ENCODE data around the gene HAL. TPM values are rescaled to one million over a fixed set of nuclear protein-coding genes. Genes with fewer than 3 reads are reported as not detected.
A peak's percentile ranks its signal among the peaks of the same experiment; 100 is the strongest.

The HAL gene
- total and polyA plus RNA-seq, 2 of the 8 experiments (the other 6 are each of a cell fraction or from before 2014, with no cell fraction given) = 0.12 to 0.17 TPM

- TF ChIP-seq KDM4A (IDR thresholded peaks at IDR 0.05; ENCODE audit: low read depth, low read length, severe bottlenecking) = no peak
- TF ChIP-seq KDM5A (IDR thresholded peaks at IDR 0.05; ENCODE audit: low read length) = no peak
- no peak for TF ChIP-seq SIN3A (conservative IDR thresholded peaks at IDR 0.05 in 1 of 2, IDR thresholded peaks at IDR 0.05 in 1 of 2; ENCODE audit: low read depth in 1 of 2, low read length in 2 of 2)
- TF ChIP-seq, protein P1, sequence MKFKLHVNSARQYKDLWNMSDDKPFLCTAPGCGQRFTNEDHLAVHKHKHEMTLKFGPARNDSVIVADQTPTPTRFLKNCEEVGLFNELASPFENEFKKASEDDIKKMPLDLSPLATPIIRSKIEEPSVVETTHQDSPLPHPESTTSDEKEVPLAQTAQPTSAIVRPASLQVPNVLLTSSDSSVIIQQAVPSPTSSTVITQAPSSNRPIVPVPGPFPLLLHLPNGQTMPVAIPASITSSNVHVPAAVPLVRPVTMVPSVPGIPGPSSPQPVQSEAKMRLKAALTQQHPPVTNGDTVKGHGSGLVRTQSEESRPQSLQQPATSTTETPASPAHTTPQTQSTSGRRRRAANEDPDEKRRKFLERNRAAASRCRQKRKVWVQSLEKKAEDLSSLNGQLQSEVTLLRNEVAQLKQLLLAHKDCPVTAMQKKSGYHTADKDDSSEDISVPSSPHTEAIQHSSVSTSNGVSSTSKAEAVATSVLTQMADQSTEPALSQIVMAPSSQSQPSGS (IDR thresholded peaks at IDR 0.05; ENCODE audit: low read length) = peak; percentile 69; the same call in 1 of the 2 replicates
- TF ChIP-seq TAF7 (optimal IDR thresholded peaks at IDR 0.05; ENCODE audit: borderline replicate concordance, low read depth, low read length) = no peak
- TF ChIP-seq EP300 (IDR thresholded peaks at IDR 0.05; ENCODE audit: borderline replicate concordance in 1 of 2, low read depth in 2 of 2, low read length in 2 of 2) = no peak
- TF ChIP-seq ZNF274 (IDR thresholded peaks at IDR 0.05; ENCODE audit: borderline replicate concordance, extremely low read depth, low read length) = no peak
- no peak for TF ChIP-seq POU5F1 (IDR thresholded peaks at IDR 0.05; ENCODE audit: low read depth, low read length)
- no peak for TF ChIP-seq CTBP2 (IDR thresholded peaks at IDR 0.05; ENCODE audit: borderline replicate concordance, insufficient read depth, insufficient read length, low read length)
- TF ChIP-seq JUN (IDR thresholded peaks at IDR 0.05; ENCODE audit: low read depth, low read length) = peak; percentile 32; the same call in 1 of the 2 replicates
- no peak for TF ChIP-seq CEBPB (IDR thresholded peaks at IDR 0.05; ENCODE audit: low read depth, low read length)
- TF ChIP-seq MAFK (IDR thresholded peaks at IDR 0.05; ENCODE audit: low read depth, low read length) = no peak
- TF ChIP-seq TEAD4 (IDR thresholded peaks at IDR 0.05; ENCODE audit: low read depth, low read length) = peak; percentile 89
- no peak for TF ChIP-seq BCL11A (IDR thresholded peaks at IDR 0.05; ENCODE audit: low read depth in 2 of 2, low read length in 2 of 2)
- no peak for TF ChIP-seq SP1 (IDR thresholded peaks at IDR 0.05; ENCODE audit: low read depth, low read length)
- TF ChIP-seq CBX8 (IDR thresholded peaks at IDR 0.05; ENCODE audit: borderline replicate concordance, low read depth, low read length) = no peak
- peak; percentile 11; the same call in 1 of the 2 replicates for TF ChIP-seq POLR2AphosphoS5 (IDR thresholded peaks at IDR 0.05; ENCODE audit: low read depth, low read length)
- TF ChIP-seq NRF1 (IDR thresholded peaks at IDR 0.05; ENCODE audit: low read depth, low read length) = no peak
- TF ChIP-seq SRF (IDR thresholded peaks at IDR 0.05; ENCODE audit: low read depth, low read length) = no peak
- TF ChIP-seq RBBP5 (IDR thresholded peaks at IDR 0.05; ENCODE audit: borderline replicate concordance, low read depth, low read length) = no peak
- TF ChIP-seq CTCF (IDR thresholded peaks at IDR 0.05; ENCODE audit: control extremely low read depth in 1 of 3, insufficient read depth in 1 of 3, low read depth in 1 of 3, low read length in 3 of 3) = no peak
These were observed 25.2 kb downstream of the HAL start (continued) for GRCh38 chr12:95970905-95971304.
